Measurements from ENCODE around the gene ASB1. TPM values are rescaled to one million over a fixed set of nuclear protein-coding genes. Genes with fewer than 3 reads are reported as not detected.
A peak's percentile ranks its signal among the peaks of the same experiment; 100 is the strongest.
"Not testable (repeated sequence)": the region's sequence is repeated elsewhere in the genome, so short reads cannot be mapped to it uniquely, and the experiment has no call there.

The ASB1 gene
- total RNA-seq, 1 donor from 2014 or later = 33.9 TPM

GRCh38 chr2:238440331-238440730 lies 13.6 kb downstream of the ASB1 start:
- no peak for TF ChIP-seq CTCF (IDR thresholded peaks at IDR 0.05)
- H3K4me1 Mint-ChIP-seq (ENCODE audit: unreplicated experiment) = peaks cover 15% of the 10 kb centered on the region
- H3K4me3 Mint-ChIP-seq (ENCODE audit: unreplicated experiment) = no peak overlapping the region
- no peaks in the 10 kb centered on the region for H3K27me3 Mint-ChIP-seq (ENCODE audit: unreplicated experiment)
- no peaks in the 10 kb centered on the region for H3K9me3 Mint-ChIP-seq (ENCODE audit: unreplicated experiment)
- H3K36me3 Mint-ChIP-seq (ENCODE audit: unreplicated experiment) = peaks cover 40% of the 10 kb centered on the region
- DNase-seq (ENCODE audit: extremely low spot score, unreplicated experiment) = no peak
- H3K27ac Mint-ChIP-seq (ENCODE audit: unreplicated experiment) = no peak overlapping the region

- H3K4me3 Mint-ChIP-seq (ENCODE audit: unreplicated experiment) = no peak overlapping the region
- DNase-seq (ENCODE audit: extremely low spot score, unreplicated experiment) = no peak
- no peak for TF ChIP-seq CTCF (IDR thresholded peaks at IDR 0.05)
- peaks cover 15% of the 10 kb centered on the region for H3K4me1 Mint-ChIP-seq (ENCODE audit: unreplicated experiment)
- H3K27me3 Mint-ChIP-seq (ENCODE audit: unreplicated experiment) = no peaks in the 10 kb centered on the region
- no peak overlapping the region for H3K27ac Mint-ChIP-seq (ENCODE audit: unreplicated experiment)
- peaks cover 43% of the 10 kb centered on the region for H3K36me3 Mint-ChIP-seq (ENCODE audit: unreplicated experiment)
- no peaks in the 10 kb centered on the region for H3K9me3 Mint-ChIP-seq (ENCODE audit: unreplicated experiment)
These were observed 14.0 kb downstream of the ASB1 start for GRCh38 chr2:238440767-238441166.

- Mint-ChIP-seq H3K4me1 (ENCODE audit: unreplicated experiment) (peaks cover 15% of the 10 kb centered on the region), H3K9me3 (ENCODE audit: unreplicated experiment) (no peaks in the 10 kb centered on the region), H3K27ac (ENCODE audit: unreplicated experiment) (no peak overlapping the region), H3K27me3 (ENCODE audit: unreplicated experiment) (no peaks in the 10 kb centered on the region), H3K4me3 (ENCODE audit: unreplicated experiment) (no peak overlapping the region), H3K36me3 (ENCODE audit: unreplicated experiment) (peaks cover 45% of the 10 kb centered on the region)
- no peak for DNase-seq (ENCODE audit: extremely low spot score, unreplicated experiment)
- TF ChIP-seq CTCF (IDR thresholded peaks at IDR 0.05) = no peak
These were observed 14.8 kb downstream of the ASB1 start for GRCh38 chr2:238441262-238442114.

GRCh38 chr2:238442257-238442656 lies 15.5 kb downstream of the ASB1 start:
- H3K9me3 Mint-ChIP-seq (ENCODE audit: unreplicated experiment) = not testable (repeated sequence)

GRCh38 chr2:238444242-238444641 lies 17.5 kb downstream of the ASB1 start:
- H3K4me3 Mint-ChIP-seq (ENCODE audit: unreplicated experiment) = no peak overlapping the region
- H3K27me3 Mint-ChIP-seq (ENCODE audit: unreplicated experiment) = no peaks in the 10 kb centered on the region
- peaks cover 20% of the 10 kb centered on the region for H3K4me1 Mint-ChIP-seq (ENCODE audit: unreplicated experiment)
- peaks cover 41% of the 10 kb centered on the region for H3K36me3 Mint-ChIP-seq (ENCODE audit: unreplicated experiment)
- DNase-seq (ENCODE audit: extremely low spot score, unreplicated experiment) = peak; percentile 54
- no peaks in the 10 kb centered on the region for H3K9me3 Mint-ChIP-seq (ENCODE audit: unreplicated experiment)
- H3K27ac Mint-ChIP-seq (ENCODE audit: unreplicated experiment) = no peak overlapping the region
- no peak for TF ChIP-seq CTCF (IDR thresholded peaks at IDR 0.05)

More at GRCh38 chr2:238442257-238442656, 15.5 kb downstream of the ASB1 start:
- not testable (repeated sequence) for H3K27me3 Mint-ChIP-seq (ENCODE audit: unreplicated experiment); H3K27ac Mint-ChIP-seq (ENCODE audit: unreplicated experiment); DNase-seq (ENCODE audit: extremely low spot score, unreplicated experiment); H3K4me3 Mint-ChIP-seq (ENCODE audit: unreplicated experiment)
- peaks cover 47% of the 10 kb centered on the region for H3K36me3 Mint-ChIP-seq (ENCODE audit: unreplicated experiment)
- peaks cover 15% of the 10 kb centered on the region for H3K4me1 Mint-ChIP-seq (ENCODE audit: unreplicated experiment)

Measured in osteocyte (in vitro differentiated cells).